T-cell (primary cell): ENCODE data around the gene FGGY. TPM values are rescaled to one million over a fixed set of nuclear protein-coding genes. Genes with fewer than 3 reads are reported as not detected.

Source experiments
- ATAC-seq, 4 experiments: fragments of 200-7000 bp in 3 of 4; fragments of 150-1000 bp in 1 of 4; cut with Tn5 transposase; replicated peaks in 1 of 4; 1 replicate in 3 of 4; 2 replicates in 1 of 4; pipeline ENCODE4 v1.10.0; 2021; ENCODE audit warnings: moderate library complexity in 3 of 4, mild to moderate bottlenecking in 2 of 4, moderate number of reproducible peaks in 1 of 4
- CTCF ChIA-PET, 2 donors: fragments of 300-600 bp; sonication (Branson Sonifier 250); formaldehyde crosslinking; loops; one replicate each; lab custom pipeline; 2022; ENCODE audit warnings: antibody characterized with exemption in 2 of 2; lab: Charles Lee
- POLR2A ChIA-PET, 2 donors: fragments of 300-600 bp; sonication (Branson Sonifier 250); formaldehyde crosslinking; loops; one replicate each; lab custom pipeline; 2022; ENCODE audit warnings: antibody characterized with exemption in 2 of 2; lab: Charles Lee
- DNase-seq, 35 experiments: peaks; one replicate each; pipeline versions ENCODE4 v3.0.0 to v3.0.0-alpha.2; 2013 to 2023
- H3K27ac ChIP-seq: one replicate; pipeline ENCODE4 v1.5.1; 2013; ENCODE audit warnings: low read length
- H3K27me3 ChIP-seq, 2 experiments: replicated peaks in 1 of 2; 1 replicate in 1 of 2; 2 replicates in 1 of 2; pipeline versions ENCODE4 v1.6.1 to v1.7.0; 2013; ENCODE audit warnings: low read length in 1 of 2, mixed read lengths in 1 of 2; ENCODE audit not compliant: control insufficient read depth in 2 of 2, insufficient read depth in 2 of 2; ENCODE audit errors: extremely low read depth in 1 of 2
- H3K36me3 ChIP-seq, 2 donors: 1 replicate in 1 of 2; 2 replicates in 1 of 2; pipeline versions ENCODE4 v1.6.1 to v1.7.0; 2013; ENCODE audit warnings: low read length in 1 of 2; ENCODE audit not compliant: control insufficient read depth in 2 of 2, insufficient read depth in 1 of 2; ENCODE audit errors: extremely low read depth in 1 of 2
- H3K4me1 ChIP-seq, 2 experiments: 1 replicate in 1 of 2; 2 replicates in 1 of 2; pipeline versions ENCODE4 v1.6.1 to v1.7.0; 2013; ENCODE audit warnings: low read length in 2 of 2, mixed read lengths in 1 of 2; ENCODE audit not compliant: insufficient read depth in 2 of 2, control insufficient read depth in 1 of 2; ENCODE audit errors: extremely low read depth in 1 of 2
- H3K4me3 ChIP-seq, 2 donors: 1 replicate in 1 of 2; 2 replicates in 1 of 2; pipeline versions ENCODE4 v1.5.1 to v1.7.0; 2013; ENCODE audit warnings: mild to moderate bottlenecking in 2 of 2, low read length in 1 of 2, moderate library complexity in 1 of 2; ENCODE audit not compliant: control insufficient read depth in 1 of 2; ENCODE audit errors: extremely low read depth in 1 of 2
- H3K9me3 ChIP-seq: 2 replicates; pipeline ENCODE4 v1.7.0; 2013
- H3K27ac Mint-ChIP-seq, 2 donors: one replicate each; pipeline ENCODE4 v1.8.0; 2020 to 2021; ENCODE audit warnings: mild to moderate bottlenecking in 2 of 2, mixed read lengths in 2 of 2
- H3K27me3 Mint-ChIP-seq, 2 donors: one replicate each; pipeline ENCODE4 v1.8.0; 2021 to 2022; ENCODE audit warnings: mixed read lengths in 2 of 2
- H3K36me3 Mint-ChIP-seq: one replicate; pipeline ENCODE4 v1.8.0; 2021; ENCODE audit warnings: mixed read lengths
- H3K4me1 Mint-ChIP-seq, 3 donors: one replicate each; pipeline ENCODE4 v1.8.0; 2020 to 2022; ENCODE audit warnings: mixed read lengths in 3 of 3, mild to moderate bottlenecking in 1 of 3
- H3K4me3 Mint-ChIP-seq, 3 donors: one replicate each; pipeline ENCODE4 v1.8.0; 2020 to 2022; ENCODE audit warnings: mild to moderate bottlenecking in 3 of 3, mixed read lengths in 3 of 3, moderate library complexity in 3 of 3
- H3K9me3 Mint-ChIP-seq, 3 donors: one replicate each; pipeline ENCODE4 v1.8.0; 2020 to 2022; ENCODE audit warnings: mixed read lengths in 3 of 3
- WGBS: methylation state at CpG from one replicate; pipeline ENCODE4 v1.1.5; 2013; ENCODE audit warnings: missing lambda C conversion rate; ENCODE audit not compliant: insufficient coverage; 5-methylcytosine and 5-hydroxymethylcytosine counted together
- total RNA-seq, 35 experiments: library from RNA in 6 of 35; stranded (reverse) in 6 of 35; fragments of 120-200 nt in 1 of 35; gene quantifications; one replicate each; pipeline versions ENCODE4 v1.2.1 to v1.2.4 and lab custom pipeline; 2013 to 2026

Gene FGGY
- total RNA-seq, 5 donors from 2014 or later (not counting 1 experiment from before 2014, with no cell fraction given), result 7.8 to 21.7 (median 12.6) TPM

- DNase-seq (no peak), ATAC-seq (no peak)
- no peak overlapping the region for H3K4me3 Mint-ChIP-seq
- H3K4me1 ChIP-seq, result peaks cover 0 to 5% of the 10 kb centered on the region in 2 experiments
- peaks cover 0 to 5% (median 0%) of the 10 kb centered on the region in 3 donors for H3K9me3 Mint-ChIP-seq
- H3K36me3 ChIP-seq, result no peaks in the 10 kb centered on the region
- no peaks in the 10 kb centered on the region for H3K36me3 Mint-ChIP-seq
- WGBS, result 66% methylated on average over 4 of the region's 7 CpGs
- H3K27ac ChIP-seq, result no peak overlapping the region
- H3K4me3 ChIP-seq, result no peak overlapping the region
- no peaks in the 10 kb centered on the region for H3K9me3 ChIP-seq
- no peaks in the 10 kb centered on the region for H3K27me3 Mint-ChIP-seq
- ChIA-PET POLR2A (no interaction called here), CTCF (interaction anchor here in 1 of 2 donors (0.5 kb wide), 1 partner anchor 446 kb away, joined by 4 read pairs; no protein-coding TSS in a partner anchor)
- peaks cover 8 to 19% (median 14%) of the 10 kb centered on the region in 3 donors for H3K4me1 Mint-ChIP-seq
- H3K27ac Mint-ChIP-seq, result no peak overlapping the region
- H3K27me3 ChIP-seq, result no peaks in the 10 kb centered on the region
Measured at GRCh38 chr1:59315529-59316463, 18.9 kb downstream of the FGGY start.

- CTCF ChIA-PET, result no interaction called here
- H3K4me1 Mint-ChIP-seq, result peaks cover 8 to 19% (median 14%) of the 10 kb centered on the region in 3 donors
Measured at GRCh38 chr1:59316497-59317128, 19.7 kb downstream of the FGGY start.

GRCh38 chr1:59317343-59317742 is 20.4 kb downstream of the FGGY start:
- ATAC-seq, result no peak
- CTCF ChIA-PET, result no interaction called here
- Histone ChIP-seq H3K9me3 (no peaks in the 10 kb centered on the region), H3K4me1 (peaks cover 0 to 5% of the 10 kb centered on the region in 2 experiments), H3K36me3 (no peaks in the 10 kb centered on the region), H3K4me3 (no peak overlapping the region), H3K27ac (no peak overlapping the region), H3K27me3 (no peaks in the 10 kb centered on the region)
- Mint-ChIP-seq H3K9me3 (no peaks in the 10 kb centered on the region), H3K4me3 (no peak overlapping the region), H3K36me3 (no peaks in the 10 kb centered on the region), H3K4me1 (peaks cover 8 to 19% (median 14%) of the 10 kb centered on the region in 3 donors), H3K27ac (no peak overlapping the region), H3K27me3 (no peaks in the 10 kb centered on the region)
- POLR2A ChIA-PET, result no interaction called here
- 100% methylated on average over 1 of the region's 3 CpGs for WGBS
- no peak for DNase-seq

More at GRCh38 chr1:59316497-59317128, 19.7 kb downstream of the FGGY start:
- H3K27me3 ChIP-seq, result no peaks in the 10 kb centered on the region
- peak overlapping the region in 1 of 2 donors; percentile 10 for H3K27ac Mint-ChIP-seq
- WGBS, result 80% methylated on average over 1 of the region's 6 CpGs
- H3K27ac ChIP-seq, result no peak overlapping the region
- peak overlapping the region; percentile 31 to 56 (median 46) for H3K4me3 Mint-ChIP-seq
- H3K9me3 Mint-ChIP-seq, result peaks cover 0 to 3% (median 0%) of the 10 kb centered on the region in 3 donors
- no peaks in the 10 kb centered on the region for H3K36me3 Mint-ChIP-seq
- H3K9me3 ChIP-seq, result no peaks in the 10 kb centered on the region
- H3K27me3 Mint-ChIP-seq, result no peaks in the 10 kb centered on the region
- H3K4me1 ChIP-seq, result peaks cover 0 to 5% of the 10 kb centered on the region in 2 experiments
- peak in 2 of 4 experiments; percentile 30 to 60 for ATAC-seq
- peak in 2 of 35 experiments; percentile 10 to 27 for DNase-seq
- POLR2A ChIA-PET, result no interaction called here
- H3K4me3 ChIP-seq, result peak overlapping the region in 1 of 2 donors; percentile 4
- no peaks in the 10 kb centered on the region for H3K36me3 ChIP-seq

- DNase-seq (no peak), ATAC-seq (no peak)
- 100% methylated on average over 1 of the region's 2 CpGs for WGBS
- no peaks in the 10 kb centered on the region for H3K27me3 Mint-ChIP-seq
- H3K4me3 Mint-ChIP-seq, result no peak overlapping the region
- H3K36me3 ChIP-seq, result no peaks in the 10 kb centered on the region
- H3K4me1 Mint-ChIP-seq, result peaks cover 8 to 19% (median 14%) of the 10 kb centered on the region in 3 donors
- POLR2A ChIA-PET, result no interaction called here
- H3K36me3 Mint-ChIP-seq, result no peaks in the 10 kb centered on the region
- H3K9me3 Mint-ChIP-seq, result no peaks in the 10 kb centered on the region
- no peaks in the 10 kb centered on the region for H3K9me3 ChIP-seq
- CTCF ChIA-PET, result no interaction called here
- H3K4me3 ChIP-seq, result no peak overlapping the region
- H3K27ac Mint-ChIP-seq, result no peak overlapping the region
- H3K27me3 ChIP-seq, result no peaks in the 10 kb centered on the region
- peaks cover 0 to 5% of the 10 kb centered on the region in 2 experiments for H3K4me1 ChIP-seq
- H3K27ac ChIP-seq, result no peak overlapping the region
Measured at GRCh38 chr1:59317780-59318179, 20.9 kb downstream of the FGGY start.

GRCh38 chr1:59318271-59318860 is 21.5 kb downstream of the FGGY start:
- H3K4me1 Mint-ChIP-seq, result peaks cover 8 to 19% (median 14%) of the 10 kb centered on the region in 3 donors
- H3K4me1 ChIP-seq, result peaks cover 0 to 5% of the 10 kb centered on the region in 2 experiments
- CTCF ChIA-PET, result no interaction called here
- H3K27ac ChIP-seq, result no peak overlapping the region
- 100% methylated on average over 2 of the region's 6 CpGs for WGBS
- H3K36me3 Mint-ChIP-seq, result no peaks in the 10 kb centered on the region
- POLR2A ChIA-PET, result no interaction called here
- no peaks in the 10 kb centered on the region for H3K9me3 Mint-ChIP-seq
- no peak overlapping the region for H3K27ac Mint-ChIP-seq
- no peaks in the 10 kb centered on the region for H3K9me3 ChIP-seq
- no peak overlapping the region for H3K4me3 ChIP-seq
- no peaks in the 10 kb centered on the region for H3K27me3 Mint-ChIP-seq
- no peak overlapping the region for H3K4me3 Mint-ChIP-seq
- ATAC-seq, result no peak
- no peaks in the 10 kb centered on the region for H3K36me3 ChIP-seq
- no peak for DNase-seq
- no peaks in the 10 kb centered on the region for H3K27me3 ChIP-seq

- H3K4me1 ChIP-seq, result peaks cover 0 to 5% of the 10 kb centered on the region in 2 experiments
- Mint-ChIP-seq H3K4me1 (peaks cover 2 to 3% (median 3%) of the 10 kb centered on the region in 3 donors), H3K27ac (no peak overlapping the region), H3K27me3 (no peaks in the 10 kb centered on the region), H3K36me3 (peaks cover 15% of the 10 kb centered on the region), H3K4me3 (no peak overlapping the region), H3K9me3 (peaks cover 0 to 4% (median 0%) of the 10 kb centered on the region in 3 donors)
- H3K9me3 ChIP-seq, result no peaks in the 10 kb centered on the region
- H3K36me3 ChIP-seq, result no peaks in the 10 kb centered on the region
- H3K27me3 ChIP-seq, result no peaks in the 10 kb centered on the region
- ATAC-seq (no peak), DNase-seq (no peak)
- H3K27ac ChIP-seq, result no peak overlapping the region
- no peak overlapping the region for H3K4me3 ChIP-seq
- CTCF ChIA-PET, result no interaction called here
- POLR2A ChIA-PET, result no interaction called here
- no CpG with 5 or more reads among the region's 4 CpGs for WGBS
Measured at GRCh38 chr1:59322394-59322793, 25.5 kb downstream of the FGGY start.
